ENCODE results near the gene HDAC11. TPM values are rescaled to one million over a fixed set of nuclear protein-coding genes. Genes with fewer than 3 reads are reported as not detected.

HDAC11 gene
- total and polyA plus RNA-seq, 9 of the 15 experiments (the other 6 are each of a cell fraction or from before 2014, with no cell fraction given) = 0.60 to 6.0 (median 4.5) TPM

- TF ChIP-seq KAT2B (IDR thresholded peaks at IDR 0.05; ENCODE audit: low read depth, low read length) (no peak), ADNP (tag; IDR thresholded peaks at IDR 0.05) (peak; percentile 76; the same call in 1 of the 2 replicates), ID3 (CRISPR knock-in tag; IDR thresholded peaks at IDR 0.05) (no peak), ID3 (tag; IDR thresholded peaks at IDR 0.05) (no peak), RFX7 (CRISPR knock-in tag; IDR thresholded peaks at IDR 0.05) (no peak), CEBPZ (IDR thresholded peaks at IDR 0.05; ENCODE audit: borderline replicate concordance, low read depth, low read length) (no peak), RBM25 (IDR thresholded peaks at IDR 0.05; ENCODE audit: low read depth, low read length, severe bottlenecking) (peak; percentile 67), U2AF2 (optimal IDR thresholded peaks at IDR 0.05; ENCODE audit: low read depth, low read length) (no peak), MGA (IDR thresholded peaks at IDR 0.05) (no peak), TFAP4 (CRISPR knock-in tag; IDR thresholded peaks at IDR 0.05; ENCODE audit: borderline replicate concordance) (0 out of 2 replicates have a peak, but pooled peaks have one; percentile 6)
Observed at GRCh38 chr3:13507570-13508339, 27.6 kb downstream of the HDAC11 start (continued).

Measured in K562 (cell line).